ENCODE measurements around the gene FERMT2. TPM values are rescaled to one million over a fixed set of nuclear protein-coding genes. Genes with fewer than 3 reads are reported as not detected.
A peak's percentile ranks its signal among the peaks of the same experiment; 100 is the strongest.

The FERMT2 gene
- total RNA-seq, 1 donor from 2014 or later, result 44.4 TPM

DNA sequence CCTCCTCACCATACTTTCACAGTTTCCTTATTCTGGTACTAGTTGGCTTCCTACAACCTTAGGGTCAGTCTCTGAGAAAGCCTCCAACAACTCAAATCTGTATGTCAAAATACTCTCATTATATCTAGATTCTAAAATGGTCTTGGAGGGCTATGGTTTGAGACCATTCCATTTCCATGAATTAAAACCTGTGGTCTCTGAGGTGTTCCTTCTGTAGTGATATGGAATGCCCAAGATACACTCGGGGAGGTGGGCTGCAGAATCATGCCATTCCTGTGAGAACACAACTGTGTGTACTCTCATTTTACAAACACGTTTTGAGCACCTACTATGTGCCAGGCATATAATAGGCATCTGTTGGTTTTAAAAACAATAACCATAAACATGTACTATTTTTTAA is 74.0 kb downstream of the FERMT2 start:
- Mint-ChIP-seq H3K4me3 (ENCODE audit: low read depth) (no peak overlapping the region), H3K36me3 (ENCODE audit: insufficient read depth) (peaks cover 24% of the 10 kb centered on the region), H3K27me3 (no peaks in the 10 kb centered on the region), H3K27ac (peak overlapping the region; percentile 82), H3K9me3 (ENCODE audit: low read depth) (no peaks in the 10 kb centered on the region), H3K4me1 (ENCODE audit: low read depth) (no peaks in the 10 kb centered on the region)
- DNase-seq (ENCODE audit: low spot score, unreplicated experiment), result no peak
- TF ChIP-seq, protein P1, sequence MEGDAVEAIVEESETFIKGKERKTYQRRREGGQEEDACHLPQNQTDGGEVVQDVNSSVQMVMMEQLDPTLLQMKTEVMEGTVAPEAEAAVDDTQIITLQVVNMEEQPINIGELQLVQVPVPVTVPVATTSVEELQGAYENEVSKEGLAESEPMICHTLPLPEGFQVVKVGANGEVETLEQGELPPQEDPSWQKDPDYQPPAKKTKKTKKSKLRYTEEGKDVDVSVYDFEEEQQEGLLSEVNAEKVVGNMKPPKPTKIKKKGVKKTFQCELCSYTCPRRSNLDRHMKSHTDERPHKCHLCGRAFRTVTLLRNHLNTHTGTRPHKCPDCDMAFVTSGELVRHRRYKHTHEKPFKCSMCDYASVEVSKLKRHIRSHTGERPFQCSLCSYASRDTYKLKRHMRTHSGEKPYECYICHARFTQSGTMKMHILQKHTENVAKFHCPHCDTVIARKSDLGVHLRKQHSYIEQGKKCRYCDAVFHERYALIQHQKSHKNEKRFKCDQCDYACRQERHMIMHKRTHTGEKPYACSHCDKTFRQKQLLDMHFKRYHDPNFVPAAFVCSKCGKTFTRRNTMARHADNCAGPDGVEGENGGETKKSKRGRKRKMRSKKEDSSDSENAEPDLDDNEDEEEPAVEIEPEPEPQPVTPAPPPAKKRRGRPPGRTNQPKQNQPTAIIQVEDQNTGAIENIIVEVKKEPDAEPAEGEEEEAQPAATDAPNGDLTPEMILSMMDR (IDR thresholded peaks at IDR 0.05; ENCODE audit: unreplicated experiment), result no peak

DNA sequence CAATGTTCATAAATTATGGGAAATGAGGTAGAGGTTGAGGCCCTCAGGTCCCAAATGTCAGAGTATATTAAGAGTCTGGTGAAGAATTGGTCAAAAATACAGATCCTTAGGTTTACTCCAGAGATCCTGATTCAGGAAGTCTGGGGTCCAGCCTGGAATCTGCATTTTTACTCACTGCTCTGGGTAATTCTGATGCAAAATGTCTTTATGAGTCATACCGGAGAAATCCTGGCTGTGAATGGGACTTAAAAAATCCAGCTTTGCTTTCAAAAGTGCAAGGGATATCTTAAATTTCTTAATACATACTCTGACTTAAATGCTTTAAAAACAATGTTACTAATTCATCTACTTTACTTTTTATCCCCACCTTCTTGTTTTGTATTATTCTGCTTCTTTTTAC is 74.5 kb downstream of the FERMT2 start:
- DNase-seq (ENCODE audit: low spot score, unreplicated experiment), result no peak
- Mint-ChIP-seq H3K27ac (peak overlapping the region; percentile 82), H3K4me3 (ENCODE audit: low read depth) (no peak overlapping the region), H3K9me3 (ENCODE audit: low read depth) (no peaks in the 10 kb centered on the region), H3K27me3 (no peaks in the 10 kb centered on the region), H3K4me1 (ENCODE audit: low read depth) (no peaks in the 10 kb centered on the region), H3K36me3 (ENCODE audit: insufficient read depth) (peaks cover 29% of the 10 kb centered on the region)
- TF ChIP-seq, protein P1 (IDR thresholded peaks at IDR 0.05; ENCODE audit: unreplicated experiment), result no peak

- DNase-seq (ENCODE audit: low spot score, unreplicated experiment), result no peak
- Mint-ChIP-seq H3K27me3 (no peaks in the 10 kb centered on the region), H3K27ac (no peak overlapping the region), H3K4me3 (ENCODE audit: low read depth) (no peak overlapping the region), H3K9me3 (ENCODE audit: low read depth) (no peaks in the 10 kb centered on the region), H3K36me3 (ENCODE audit: insufficient read depth) (peaks cover 28% of the 10 kb centered on the region), H3K4me1 (ENCODE audit: low read depth) (no peaks in the 10 kb centered on the region)
- TF ChIP-seq, protein P1 (IDR thresholded peaks at IDR 0.05; ENCODE audit: unreplicated experiment), result no peak
Measured at GRCh38 chr14:52875707-52876106, 75.1 kb downstream of the FERMT2 start.

DNA sequence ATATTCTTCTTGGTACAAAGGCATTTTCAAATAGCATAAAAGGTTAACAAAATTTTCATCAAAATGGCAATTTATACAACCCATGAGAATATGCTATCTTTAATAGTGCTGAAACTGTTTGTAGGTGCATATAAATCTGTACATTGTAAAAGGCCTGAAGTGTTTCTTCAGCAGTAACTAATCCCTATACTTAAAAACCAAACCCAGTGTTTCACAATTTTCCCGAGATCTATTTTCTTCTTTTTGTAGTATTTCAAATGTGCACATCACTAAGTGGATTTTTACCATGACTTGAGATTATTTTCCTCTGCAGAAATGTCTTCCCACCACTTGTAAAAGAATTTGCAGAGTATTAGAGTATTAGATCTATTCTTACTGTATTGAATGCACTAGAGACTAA is 76.5 kb downstream of the FERMT2 start:
- no peak overlapping the region for H3K4me3 Mint-ChIP-seq (ENCODE audit: low read depth)
- no peaks in the 10 kb centered on the region for H3K4me1 Mint-ChIP-seq (ENCODE audit: low read depth)
- TF ChIP-seq, protein P1 (IDR thresholded peaks at IDR 0.05; ENCODE audit: unreplicated experiment), result no peak
- H3K9me3 Mint-ChIP-seq (ENCODE audit: low read depth), result no peaks in the 10 kb centered on the region
- DNase-seq (ENCODE audit: low spot score, unreplicated experiment), result no peak
- H3K27ac Mint-ChIP-seq, result no peak overlapping the region
- peaks cover 27% of the 10 kb centered on the region for H3K36me3 Mint-ChIP-seq (ENCODE audit: insufficient read depth)
- no peaks in the 10 kb centered on the region for H3K27me3 Mint-ChIP-seq

GRCh38 chr14:52873694-52874093 is 77.2 kb downstream of the FERMT2 start:
- H3K36me3 Mint-ChIP-seq (ENCODE audit: insufficient read depth), result peaks cover 27% of the 10 kb centered on the region
- H3K27ac Mint-ChIP-seq, result peak overlapping the region; percentile 35
- no peaks in the 10 kb centered on the region for H3K9me3 Mint-ChIP-seq (ENCODE audit: low read depth)
- TF ChIP-seq, protein P1 (IDR thresholded peaks at IDR 0.05; ENCODE audit: unreplicated experiment), result no peak
- H3K27me3 Mint-ChIP-seq, result no peaks in the 10 kb centered on the region
- H3K4me1 Mint-ChIP-seq (ENCODE audit: low read depth), result no peaks in the 10 kb centered on the region
- H3K4me3 Mint-ChIP-seq (ENCODE audit: low read depth), result no peak overlapping the region
- no peak for DNase-seq (ENCODE audit: low spot score, unreplicated experiment)

Measured in progenitor cell of endocrine pancreas (in vitro differentiated cells).